OCI-LY3 (cell line): Measurements from ENCODE around the gene CYP11A1.
A peak's percentile ranks its signal among the peaks of the same experiment; 100 is the strongest.

Experiments used
- H2AFZ ChIP-seq: fragments of 200-600, 300-600 bp; shearing (Covaris generic); 2 replicates; pipeline ENCODE4 v1.6.0; 2014; ENCODE audit warnings: antibody characterized with exemption, low read depth, low read length
- H3K27ac ChIP-seq: fragments of 200-600, 300-600 bp; sonication (generic); 2 replicates; pipeline ENCODE4 v1.5.1; 2014; ENCODE audit warnings: mild to moderate bottlenecking, low read length, moderate library complexity, mixed read lengths
- H3K27me3 ChIP-seq: fragments of 200-600, 300-600 bp; sonication (generic); 2 replicates; pipeline ENCODE4 v1.6.1; 2014; ENCODE audit warnings: low read depth, low read length, mixed read lengths
- H3K36me3 ChIP-seq: fragments of 200-600, 300-600 bp; sonication (generic); replicated peaks from 2 replicates; pipeline ENCODE3; 2014; ENCODE audit warnings: low read depth, low read length, mixed read lengths
- H3K4me1 ChIP-seq: fragments of 300-600, 200-600 bp; sonication (generic); 2 replicates; pipeline ENCODE4 v1.6.1; 2014; ENCODE audit warnings: low read length, mixed read lengths
- H3K4me2 ChIP-seq: fragments of 200-600, 300-600 bp; sonication (generic); 2 replicates; pipeline ENCODE4 v1.6.1; 2014; ENCODE audit warnings: low read length, mixed read lengths
- H3K4me3 ChIP-seq: fragments of 300-600, 200-600 bp; sonication (generic); 2 replicates; pipeline ENCODE4 v1.5.1; 2014; ENCODE audit warnings: antibody characterized with exemption, mild to moderate bottlenecking, low read length, moderate library complexity
- H3K79me2 ChIP-seq: fragments of 300-600, 200-600 bp; shearing (Covaris generic); 2 replicates; pipeline ENCODE4 v1.6.1; 2014; ENCODE audit warnings: mild to moderate bottlenecking, low read length, mixed read lengths
- H3K9ac ChIP-seq: fragments of 300-600, 200-600 bp; shearing (Covaris generic); 2 replicates; pipeline ENCODE4 v1.6.0; 2014; ENCODE audit warnings: mild to moderate bottlenecking, low read length, moderate library complexity
- H3K9me3 ChIP-seq: fragments of 200-600, 300-600 bp; shearing (Covaris generic); 2 replicates; pipeline ENCODE4 v1.6.1; 2014; ENCODE audit warnings: low read length, mixed read lengths; ENCODE audit not compliant: insufficient read depth
- H4K20me1 ChIP-seq: fragments of 200-600, 300-600 bp; sonication (generic); 2 replicates; pipeline ENCODE4 v1.6.1; 2016; ENCODE audit warnings: low read length, mixed read lengths; ENCODE audit not compliant: insufficient read depth
- EZH2phosphoT487 ChIP-seq: fragments of 200-600 bp; shearing (Covaris generic); IDR thresholded peaks from 2 replicates; pipeline ENCODE4 v1.6.1; 2018; ENCODE audit warnings: antibody characterized with exemption, mixed run types, low read depth
- TF ChIP-seq, protein P1 (sequence below): fragments of 200-600, 300-600 bp; sonication (generic); IDR thresholded peaks from 2 replicates; pipeline ENCODE4 v1.5.1; 2014; ENCODE audit warnings: antibody characterized with exemption, low read length, low read depth

CYP11A1 gene

DNA sequence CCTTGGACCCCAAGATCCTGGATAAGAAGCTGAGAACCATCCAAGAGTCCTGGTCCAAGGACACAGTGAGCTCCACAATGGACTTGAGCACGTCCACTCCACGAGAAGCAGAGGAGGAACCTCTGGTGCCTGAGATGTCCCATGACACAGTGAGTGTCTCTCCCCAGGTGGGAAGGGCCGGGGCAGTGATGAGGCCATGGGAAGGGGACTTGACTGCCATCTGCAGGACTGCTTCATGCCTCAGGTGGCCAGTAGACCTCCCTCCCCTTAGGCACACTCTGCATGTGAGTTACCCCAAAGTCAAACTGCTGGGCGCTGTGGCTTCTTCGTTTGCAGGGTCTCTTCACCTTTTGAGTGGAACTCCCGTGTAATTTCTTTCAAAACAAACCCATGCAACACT, 71.6 kb downstream of the CYP11A1 start:
- peaks cover 48% of the 10 kb centered on the region for H3K27me3 ChIP-seq
- H3K4me1 ChIP-seq = no peaks in the 10 kb centered on the region

DNA sequence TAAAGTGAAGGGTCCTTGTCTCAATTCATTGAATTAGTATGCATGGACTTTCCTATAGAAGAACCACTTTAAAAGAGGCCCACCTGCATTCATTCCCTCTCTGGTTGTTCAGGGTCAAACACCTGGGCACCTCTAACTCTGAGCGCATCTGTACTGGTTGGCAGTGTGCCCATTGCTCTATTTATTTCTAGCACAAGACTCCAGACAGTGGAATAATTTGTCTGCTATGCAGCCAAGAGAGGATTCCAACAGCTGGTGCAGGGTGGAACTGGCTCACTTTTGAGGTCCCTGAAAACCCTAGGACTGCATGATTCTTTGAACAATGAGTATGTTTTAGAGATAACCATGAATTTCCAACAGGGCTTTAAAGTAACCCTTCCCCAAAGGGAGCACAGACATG, 73.4 kb downstream of the CYP11A1 start:
- no peak overlapping the region for H3K27ac ChIP-seq
- peaks cover 33% of the 10 kb centered on the region for H3K27me3 ChIP-seq
- TF ChIP-seq, protein P1, sequence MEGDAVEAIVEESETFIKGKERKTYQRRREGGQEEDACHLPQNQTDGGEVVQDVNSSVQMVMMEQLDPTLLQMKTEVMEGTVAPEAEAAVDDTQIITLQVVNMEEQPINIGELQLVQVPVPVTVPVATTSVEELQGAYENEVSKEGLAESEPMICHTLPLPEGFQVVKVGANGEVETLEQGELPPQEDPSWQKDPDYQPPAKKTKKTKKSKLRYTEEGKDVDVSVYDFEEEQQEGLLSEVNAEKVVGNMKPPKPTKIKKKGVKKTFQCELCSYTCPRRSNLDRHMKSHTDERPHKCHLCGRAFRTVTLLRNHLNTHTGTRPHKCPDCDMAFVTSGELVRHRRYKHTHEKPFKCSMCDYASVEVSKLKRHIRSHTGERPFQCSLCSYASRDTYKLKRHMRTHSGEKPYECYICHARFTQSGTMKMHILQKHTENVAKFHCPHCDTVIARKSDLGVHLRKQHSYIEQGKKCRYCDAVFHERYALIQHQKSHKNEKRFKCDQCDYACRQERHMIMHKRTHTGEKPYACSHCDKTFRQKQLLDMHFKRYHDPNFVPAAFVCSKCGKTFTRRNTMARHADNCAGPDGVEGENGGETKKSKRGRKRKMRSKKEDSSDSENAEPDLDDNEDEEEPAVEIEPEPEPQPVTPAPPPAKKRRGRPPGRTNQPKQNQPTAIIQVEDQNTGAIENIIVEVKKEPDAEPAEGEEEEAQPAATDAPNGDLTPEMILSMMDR = no peak
- no peak for TF ChIP-seq EZH2phosphoT487
- H3K4me2 ChIP-seq = no peak overlapping the region
- no peak overlapping the region for H2AFZ ChIP-seq
- H3K4me1 ChIP-seq = no peaks in the 10 kb centered on the region
- peaks cover 27% of the 10 kb centered on the region for H4K20me1 ChIP-seq
- H3K9ac ChIP-seq = no peak overlapping the region
- H3K9me3 ChIP-seq = no peaks in the 10 kb centered on the region
- H3K36me3 ChIP-seq = no peaks in the 10 kb centered on the region
- H3K79me2 ChIP-seq = no peaks in the 10 kb centered on the region
- no peak overlapping the region for H3K4me3 ChIP-seq

More for the DNA sequence above, 71.6 kb downstream of the CYP11A1 start:
- H3K36me3 ChIP-seq = no peaks in the 10 kb centered on the region
- no peaks in the 10 kb centered on the region for H3K79me2 ChIP-seq
- H2AFZ ChIP-seq = no peak overlapping the region
- no peaks in the 10 kb centered on the region for H3K9me3 ChIP-seq
- TF ChIP-seq EZH2phosphoT487 = no peak
- TF ChIP-seq, protein P1 = peak; percentile 23
- H3K9ac ChIP-seq = no peak overlapping the region
- no peak overlapping the region for H3K27ac ChIP-seq
- no peak overlapping the region for H3K4me2 ChIP-seq
- H3K4me3 ChIP-seq = no peak overlapping the region
- H4K20me1 ChIP-seq = peaks cover 20% of the 10 kb centered on the region

DNA sequence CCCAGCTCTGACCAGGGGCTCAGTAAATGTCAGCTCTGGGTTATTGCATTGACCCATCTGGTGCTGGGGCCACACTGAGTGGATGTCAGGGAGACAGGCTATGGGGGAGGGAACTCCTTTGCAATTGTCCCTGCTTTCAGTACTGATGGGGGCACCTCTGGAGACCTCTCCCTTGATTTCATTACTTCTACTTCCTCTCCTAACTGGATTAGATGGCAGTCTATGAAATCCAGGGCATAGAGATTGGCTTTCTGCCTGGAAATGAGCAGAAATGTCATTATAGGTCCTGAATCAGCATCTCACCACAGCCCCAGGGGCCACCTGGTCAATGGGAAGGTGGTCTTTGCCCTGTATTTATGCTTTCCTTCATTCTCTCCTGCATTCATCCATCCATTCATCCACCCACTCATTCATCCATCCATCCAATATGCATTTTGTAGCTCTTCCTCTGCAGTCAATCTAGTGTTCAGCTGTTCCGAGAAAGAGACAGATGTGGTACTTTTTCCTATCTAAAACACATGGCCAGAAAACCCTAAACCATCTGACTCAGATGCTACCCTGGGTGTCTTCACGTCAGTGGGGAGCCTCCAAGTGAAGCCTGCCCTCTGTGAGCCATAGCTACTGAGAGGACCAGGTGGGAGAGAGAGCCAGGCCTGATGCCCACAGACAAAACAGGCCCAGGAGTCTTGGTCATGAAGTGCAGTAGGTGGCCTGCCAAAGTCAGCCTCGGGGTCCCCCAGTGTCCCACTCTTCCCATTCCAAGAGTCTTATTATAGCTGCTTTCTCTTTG, 74.2 kb downstream of the CYP11A1 start:
- Histone ChIP-seq H3K79me2 (no peaks in the 10 kb centered on the region), H3K9ac (no peak overlapping the region), H3K27me3 (peaks cover 38% of the 10 kb centered on the region), H3K4me3 (no peak overlapping the region), H3K4me2 (no peak overlapping the region), H4K20me1 (peaks cover 31% of the 10 kb centered on the region), H3K9me3 (no peaks in the 10 kb centered on the region), H3K36me3 (no peaks in the 10 kb centered on the region), H2AFZ (no peak overlapping the region), H3K4me1 (no peaks in the 10 kb centered on the region), H3K27ac (no peak overlapping the region)
- TF ChIP-seq, protein P1 = no peak
- no peak for TF ChIP-seq EZH2phosphoT487

DNA sequence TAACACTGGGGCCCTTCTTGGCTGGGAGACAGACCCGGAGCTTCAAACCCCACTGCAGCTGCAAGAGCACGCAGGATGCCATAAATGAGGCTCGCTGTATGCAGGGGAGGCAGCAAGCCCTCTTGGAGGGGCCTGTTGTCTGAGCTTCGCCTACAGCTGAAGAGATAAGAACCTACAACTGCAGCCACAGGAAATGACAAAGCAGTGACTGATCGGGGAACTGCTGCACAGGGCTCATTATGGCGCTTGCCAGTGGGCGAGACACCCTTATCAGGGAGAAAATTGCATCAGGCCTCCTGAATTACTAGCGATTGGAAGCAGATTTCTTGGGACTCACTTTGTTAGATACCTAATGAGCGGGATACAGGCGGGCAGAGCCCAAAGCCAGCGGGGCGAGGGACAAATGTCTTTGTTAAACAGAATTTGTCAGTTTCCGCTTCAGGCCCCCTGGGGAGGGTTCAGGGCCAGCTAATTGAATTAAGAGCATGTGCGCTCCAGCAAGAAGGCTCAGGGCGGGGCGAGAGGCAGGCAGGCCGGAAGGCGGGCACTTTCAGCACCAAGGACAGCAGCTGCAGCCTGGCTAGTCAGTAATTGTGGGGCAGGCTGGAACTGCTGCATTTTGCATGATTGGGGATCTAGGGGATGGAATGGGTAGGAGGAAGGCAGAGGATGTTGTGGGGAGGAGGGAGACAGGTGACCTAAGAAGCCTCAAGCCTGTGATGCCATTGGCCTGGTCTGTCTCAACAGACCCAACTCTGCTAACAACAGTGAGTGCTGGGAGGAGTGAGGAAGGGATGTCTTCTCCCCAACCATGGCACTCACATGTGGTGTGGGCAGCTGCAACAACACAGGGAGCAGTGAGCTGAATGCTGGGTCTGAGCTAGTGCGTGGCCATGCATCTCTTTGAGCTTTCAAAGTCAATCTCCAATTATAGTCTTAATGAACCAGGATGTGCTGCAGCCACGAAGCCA, 76.1 kb downstream of the CYP11A1 start:
- Histone ChIP-seq H3K27ac (no peak overlapping the region), H3K36me3 (no peaks in the 10 kb centered on the region), H3K9ac (no peak overlapping the region), H3K27me3 (peaks cover 42% of the 10 kb centered on the region), H3K4me3 (no peak overlapping the region), H3K79me2 (no peaks in the 10 kb centered on the region), H4K20me1 (peaks cover 33% of the 10 kb centered on the region), H3K4me2 (no peak overlapping the region), H3K9me3 (no peaks in the 10 kb centered on the region), H2AFZ (no peak overlapping the region), H3K4me1 (no peaks in the 10 kb centered on the region)
- no peak for TF ChIP-seq EZH2phosphoT487
- TF ChIP-seq, protein P1 = no peak
